Thoracic aorta (tissue), 2 donors: ENCODE measurements around the gene PITPNC1. TPM values are rescaled to one million over a fixed set of nuclear protein-coding genes. Genes with fewer than 3 reads are reported as not detected.

Source experiments
- ATAC-seq: fragments of 150-250 bp; one replicate; pipeline ENCODE4 v1.8.0; 2017; ENCODE audit warnings: low read depth; ENCODE audit not compliant: insufficient number of reproducible peaks, low FRiP score
- DNase-seq: peaks from one replicate; pipeline ENCODE4 v3.0.0-alpha.2; 2020; ENCODE audit warnings: low spot score
- H3K27ac ChIP-seq, 2 donors: fragments of 200-600 bp; sonication (generic); 1 replicate in 1 of 2; 2 replicates in 1 of 2; pipeline ENCODE4 v1.5.1; 2016; ENCODE audit warnings: mild to moderate bottlenecking in 2 of 2, moderate library complexity in 2 of 2
- H3K27me3 ChIP-seq: fragments of 200-600 bp; sonication (generic); replicated peaks from 2 replicates; pipeline ENCODE4 v1.6.0; 2016; ENCODE audit warnings: mild to moderate bottlenecking; ENCODE audit not compliant: insufficient read depth
- H3K36me3 ChIP-seq: fragments of 200-600 bp; sonication (generic); one replicate; pipeline ENCODE4 v1.5.1; 2016
- H3K4me1 ChIP-seq, 2 donors: fragments of 200-600 bp; sonication (generic); 1 replicate in 1 of 2; 2 replicates in 1 of 2; pipeline versions ENCODE4 v1.5.1 to v1.6.0; 2016; ENCODE audit warnings: low read depth in 2 of 2, mild to moderate bottlenecking in 1 of 2; ENCODE audit not compliant: control insufficient read depth in 1 of 2
- H3K4me3 ChIP-seq: fragments of 200-600 bp; sonication (generic); 2 replicates; pipeline ENCODE4 v1.5.1; 2016; ENCODE audit warnings: mild to moderate bottlenecking
- H3K9me3 ChIP-seq: fragments of 200-600 bp; sonication (generic); 2 replicates; pipeline ENCODE4 v1.5.1; 2016
- CTCF ChIP-seq: fragments of 200-600 bp; sonication (generic); IDR thresholded peaks from one replicate; pipeline ENCODE4 v1.5.1; 2019; ENCODE audit warnings: antibody characterized with exemption
- total RNA-seq, 2 donors: library from RNA; depleted of rRNA; stranded (reverse); fragments of >200 nt; gene quantifications; one replicate each; pipeline versions ENCODE4 v1.1.0 to v1.2.3, GENCODE V29; 2016

PITPNC1 gene
- total RNA-seq, 2 donors from 2014 or later = 8.4 to 28.8 TPM

- H3K36me3 ChIP-seq = no peaks in the 10 kb centered on the region
- ATAC-seq = no peak
Observed at GRCh38 chr17:67675481-67675880, 298.4 kb downstream of the PITPNC1 start.

GRCh38 chr17:67676305-67676704, 299.2 kb downstream of the PITPNC1 start:
- H3K27ac ChIP-seq = no peak overlapping the region
- no peak for DNase-seq

More at GRCh38 chr17:67675481-67675880, 298.4 kb downstream of the PITPNC1 start:
- peaks cover 0 to 14% of the 10 kb centered on the region in 2 donors for H3K4me1 ChIP-seq
- DNase-seq = no peak
- no peak overlapping the region for H3K27ac ChIP-seq
- TF ChIP-seq CTCF = no peak
- H3K9me3 ChIP-seq = no peaks in the 10 kb centered on the region
- no peaks in the 10 kb centered on the region for H3K27me3 ChIP-seq
- H3K4me3 ChIP-seq = no peak overlapping the region

GRCh38 chr17:67678414-67678813, 301.3 kb downstream of the PITPNC1 start:
- H3K4me1 ChIP-seq = no peaks in the 10 kb centered on the region
- DNase-seq (no peak), ATAC-seq (no peak)
- no peaks in the 10 kb centered on the region for H3K27me3 ChIP-seq
- TF ChIP-seq CTCF = no peak
- H3K27ac ChIP-seq = no peak overlapping the region
- H3K4me3 ChIP-seq = no peak overlapping the region
- no peaks in the 10 kb centered on the region for H3K9me3 ChIP-seq
- H3K36me3 ChIP-seq = no peaks in the 10 kb centered on the region

More at GRCh38 chr17:67676305-67676704, 299.2 kb downstream of the PITPNC1 start:
- ATAC-seq = no peak
- H3K4me3 ChIP-seq = no peak overlapping the region
- H3K4me1 ChIP-seq = peaks cover 0 to 7% of the 10 kb centered on the region in 2 donors
- no peaks in the 10 kb centered on the region for H3K27me3 ChIP-seq
- no peaks in the 10 kb centered on the region for H3K36me3 ChIP-seq
- no peak for TF ChIP-seq CTCF
- H3K9me3 ChIP-seq = no peaks in the 10 kb centered on the region

GRCh38 chr17:67679225-67679624, 302.1 kb downstream of the PITPNC1 start:
- no peak for TF ChIP-seq CTCF
- no peaks in the 10 kb centered on the region for H3K4me1 ChIP-seq
- no peaks in the 10 kb centered on the region for H3K9me3 ChIP-seq
- H3K4me3 ChIP-seq = no peak overlapping the region
- DNase-seq (no peak), ATAC-seq (no peak)
- no peak overlapping the region for H3K27ac ChIP-seq
- H3K27me3 ChIP-seq = no peaks in the 10 kb centered on the region
- H3K36me3 ChIP-seq = no peaks in the 10 kb centered on the region

GRCh38 chr17:67679721-67680120, 302.6 kb downstream of the PITPNC1 start:
- ATAC-seq (no peak), DNase-seq (no peak)
- H3K4me3 ChIP-seq = no peak overlapping the region
- H3K27ac ChIP-seq = no peak overlapping the region
- H3K4me1 ChIP-seq = no peaks in the 10 kb centered on the region
- no peaks in the 10 kb centered on the region for H3K9me3 ChIP-seq
- H3K36me3 ChIP-seq = no peaks in the 10 kb centered on the region
- TF ChIP-seq CTCF = no peak
- H3K27me3 ChIP-seq = no peaks in the 10 kb centered on the region
